Stimulated activated memory B cell treated with anti-CD40 and anti-IgM and Interleukin-4, amounts not matched to agents 10 μg/mL and 1 μg/mL and 100 μg/mL, for 72 hours (primary cell): Measurements from ENCODE around the gene CYP2C9.
"Not testable (repeated sequence)": the region's sequence is repeated elsewhere in the genome, so short reads cannot be mapped to it uniquely, and the experiment has no call there.

Source experiments
- ATAC-seq: fragments of 150-1000 bp; cut with Tn5 transposase; 2 replicates; pipeline ENCODE4 v1.10.0; 2021
- H3K27ac Mint-ChIP-seq: one replicate; pipeline ENCODE4 v1.8.0; 2022; ENCODE audit warnings: mild to moderate bottlenecking, mixed read lengths
- H3K27me3 Mint-ChIP-seq: one replicate; pipeline ENCODE4 v1.8.0; 2022; ENCODE audit warnings: mixed read lengths
- H3K36me3 Mint-ChIP-seq: one replicate; pipeline ENCODE4 v1.8.0; 2022; ENCODE audit warnings: mixed read lengths
- H3K4me1 Mint-ChIP-seq: one replicate; pipeline ENCODE4 v1.8.0; 2022; ENCODE audit warnings: mixed read lengths
- H3K4me3 Mint-ChIP-seq: one replicate; pipeline ENCODE4 v1.8.0; 2022; ENCODE audit warnings: mild to moderate bottlenecking, moderate library complexity, mixed read lengths
- H3K9me3 Mint-ChIP-seq: one replicate; pipeline ENCODE4 v1.8.0; 2022; ENCODE audit warnings: mixed read lengths

The CYP2C9 gene

DNA sequence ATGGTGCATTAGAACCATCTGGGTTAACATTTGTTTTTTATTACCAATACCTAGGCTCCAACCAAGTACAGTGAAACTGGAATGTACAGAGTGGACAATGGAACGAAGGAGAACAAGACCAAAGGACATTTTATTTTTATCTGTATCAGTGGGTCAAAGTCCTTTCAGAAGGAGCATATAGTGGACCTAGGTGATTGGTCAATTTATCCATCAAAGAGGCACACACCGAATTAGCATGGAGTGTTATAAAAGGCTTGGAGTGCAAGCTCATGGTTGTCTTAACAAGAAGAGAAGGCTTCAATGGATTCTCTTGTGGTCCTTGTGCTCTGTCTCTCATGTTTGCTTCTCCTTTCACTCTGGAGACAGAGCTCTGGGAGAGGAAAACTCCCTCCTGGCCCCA lies at the start of gene CYP2C9:
TSS of gene CYP2C9 (plus strand) at position 276 of the 400 bp plus-strand sequence. CDS start at position 301, 25 bp downstream.
- ATAC-seq: no peak
- Mint-ChIP-seq H3K4me1 (no peaks in the 10 kb centered on the region), H3K27ac (no peak within 1 kb of the TSS), H3K4me3 (no peak within 1 kb of the TSS), H3K27me3 (no peaks in the 10 kb centered on the region), H3K9me3 (peaks cover 17% of the 10 kb centered on the region), H3K36me3 (no peaks in the 10 kb centered on the region)

DNA sequence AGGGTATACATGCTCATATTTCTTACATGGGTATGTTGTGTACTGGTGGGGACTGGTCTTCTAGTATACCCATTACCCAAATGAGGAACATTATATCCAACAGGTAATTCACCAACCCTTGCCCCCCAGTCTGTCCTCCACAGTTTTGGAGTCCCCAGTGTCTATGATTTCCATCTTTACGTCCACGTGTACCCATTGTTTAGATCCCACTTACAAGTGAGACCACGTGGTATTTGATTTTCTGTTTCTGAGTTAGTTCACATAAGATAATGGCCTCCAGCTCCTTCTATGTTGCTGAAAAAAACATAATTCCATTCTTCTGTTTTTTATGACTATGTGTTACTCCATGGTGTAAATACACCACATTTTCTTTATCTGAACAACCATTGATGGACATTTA lies 49.3 kb upstream of the CYP2C9 start:
- ATAC-seq: no peak
- Mint-ChIP-seq H3K4me3 (no peak overlapping the region), H3K27ac (no peak overlapping the region), H3K4me1 (no peaks in the 10 kb centered on the region), H3K9me3 (peaks cover 2% of the 10 kb centered on the region), H3K36me3 (no peaks in the 10 kb centered on the region), H3K27me3 (no peaks in the 10 kb centered on the region)

- Mint-ChIP-seq H3K36me3 (no peaks in the 10 kb centered on the region), H3K4me3 (no peak overlapping the region), H3K9me3 (peaks cover 2% of the 10 kb centered on the region), H3K27ac (no peak overlapping the region), H3K27me3 (no peaks in the 10 kb centered on the region), H3K4me1 (no peaks in the 10 kb centered on the region)
- no peak for ATAC-seq
Observed at GRCh38 chr10:94890264-94891022, 48.0 kb upstream of the CYP2C9 start.

DNA sequence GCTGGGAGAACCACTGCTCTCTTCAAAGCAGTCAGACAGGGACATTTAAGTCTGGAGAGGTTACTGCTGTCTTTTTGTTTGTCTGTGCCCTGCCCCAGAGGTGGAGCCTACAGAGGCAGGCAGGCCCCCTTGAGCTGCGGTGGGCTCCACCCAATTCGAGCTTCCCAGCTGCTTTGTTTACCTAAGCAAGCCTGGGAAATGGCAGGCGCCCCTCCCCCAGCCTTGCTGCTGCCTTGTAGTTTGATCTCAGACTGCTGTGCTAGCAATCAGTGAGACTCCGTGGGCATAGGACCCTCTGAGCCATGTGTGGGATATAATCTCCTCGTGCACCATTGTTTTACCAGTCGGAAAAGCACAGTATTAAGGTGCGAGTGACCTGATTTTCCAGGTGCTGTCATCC lies 40.0 kb upstream of the CYP2C9 start:
- H3K27ac Mint-ChIP-seq, H3K27me3 Mint-ChIP-seq, H3K4me1 Mint-ChIP-seq, H3K36me3 Mint-ChIP-seq, ATAC-seq, H3K4me3 Mint-ChIP-seq: not testable (repeated sequence)
- H3K9me3 Mint-ChIP-seq: peaks cover 11% of the 10 kb centered on the region

DNA sequence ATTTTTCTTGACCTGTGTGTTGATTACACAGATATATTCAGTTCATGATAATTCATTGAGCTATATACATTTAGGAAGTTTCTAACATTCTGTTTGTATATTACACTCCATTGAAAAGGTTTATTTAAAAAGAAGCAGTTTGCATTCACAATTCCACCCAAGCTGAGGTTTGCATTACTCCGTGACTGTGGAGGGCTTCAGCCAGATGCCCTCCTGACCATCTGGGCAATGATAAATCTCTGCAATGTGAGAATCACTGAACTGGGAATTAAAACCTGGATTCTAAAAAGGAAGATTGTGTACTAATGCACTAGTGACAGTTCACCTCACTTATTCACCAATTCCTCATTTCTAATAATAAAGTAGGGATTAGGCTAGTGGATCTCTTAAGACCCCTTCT lies 36.4 kb upstream of the CYP2C9 start:
- Mint-ChIP-seq H3K27me3 (no peaks in the 10 kb centered on the region), H3K9me3 (peaks cover 7% of the 10 kb centered on the region), H3K4me1 (no peaks in the 10 kb centered on the region), H3K27ac (no peak overlapping the region), H3K36me3 (no peaks in the 10 kb centered on the region), H3K4me3 (no peak overlapping the region)
- no peak for ATAC-seq

- no peaks in the 10 kb centered on the region for H3K4me1 Mint-ChIP-seq
- H3K36me3 Mint-ChIP-seq: no peaks in the 10 kb centered on the region
- no peak overlapping the region for H3K27ac Mint-ChIP-seq
- H3K4me3 Mint-ChIP-seq: no peak overlapping the region
- peaks cover 5% of the 10 kb centered on the region for H3K9me3 Mint-ChIP-seq
- no peak for ATAC-seq
- H3K27me3 Mint-ChIP-seq: no peaks in the 10 kb centered on the region
Observed at GRCh38 chr10:94902570-94902969, 35.9 kb upstream of the CYP2C9 start.

GRCh38 chr10:94904506-94905148 lies 33.8 kb upstream of the CYP2C9 start:
- not testable (repeated sequence) for H3K27ac Mint-ChIP-seq, H3K9me3 Mint-ChIP-seq, H3K4me1 Mint-ChIP-seq, H3K27me3 Mint-ChIP-seq, H3K36me3 Mint-ChIP-seq, ATAC-seq, H3K4me3 Mint-ChIP-seq

DNA sequence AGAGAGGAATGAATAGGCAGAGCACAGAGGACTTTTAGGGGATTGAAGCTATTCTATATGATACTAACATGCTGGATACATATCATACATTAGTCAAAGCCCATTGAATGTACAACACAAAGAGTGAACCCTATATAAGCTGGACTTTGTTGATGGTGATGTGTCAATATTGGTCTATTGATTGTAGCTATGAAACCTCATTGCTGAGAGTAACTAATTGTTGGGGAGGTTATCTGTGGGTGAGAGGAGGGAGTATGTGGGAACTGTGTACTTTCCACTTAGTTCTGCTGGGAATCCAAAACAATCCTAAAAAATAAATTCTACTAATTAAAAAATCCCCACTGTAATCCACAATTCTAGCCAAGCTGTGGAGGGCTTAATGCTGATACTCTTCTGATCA lies 22.0 kb upstream of the CYP2C9 start:
- H3K9me3 Mint-ChIP-seq: peaks cover 11% of the 10 kb centered on the region
- no peaks in the 10 kb centered on the region for H3K27me3 Mint-ChIP-seq
- no peaks in the 10 kb centered on the region for H3K36me3 Mint-ChIP-seq
- no peaks in the 10 kb centered on the region for H3K4me1 Mint-ChIP-seq
- no peak overlapping the region for H3K27ac Mint-ChIP-seq
- no peak overlapping the region for H3K4me3 Mint-ChIP-seq
- ATAC-seq: no peak

GRCh38 chr10:94936721-94937120 lies 1.7 kb upstream of the CYP2C9 start:
- ATAC-seq: no peak
- Mint-ChIP-seq H3K27ac (no peak overlapping the region), H3K27me3 (no peaks in the 10 kb centered on the region), H3K9me3 (peaks cover 10% of the 10 kb centered on the region), H3K4me1 (no peaks in the 10 kb centered on the region), H3K4me3 (no peak overlapping the region), H3K36me3 (no peaks in the 10 kb centered on the region)

DNA sequence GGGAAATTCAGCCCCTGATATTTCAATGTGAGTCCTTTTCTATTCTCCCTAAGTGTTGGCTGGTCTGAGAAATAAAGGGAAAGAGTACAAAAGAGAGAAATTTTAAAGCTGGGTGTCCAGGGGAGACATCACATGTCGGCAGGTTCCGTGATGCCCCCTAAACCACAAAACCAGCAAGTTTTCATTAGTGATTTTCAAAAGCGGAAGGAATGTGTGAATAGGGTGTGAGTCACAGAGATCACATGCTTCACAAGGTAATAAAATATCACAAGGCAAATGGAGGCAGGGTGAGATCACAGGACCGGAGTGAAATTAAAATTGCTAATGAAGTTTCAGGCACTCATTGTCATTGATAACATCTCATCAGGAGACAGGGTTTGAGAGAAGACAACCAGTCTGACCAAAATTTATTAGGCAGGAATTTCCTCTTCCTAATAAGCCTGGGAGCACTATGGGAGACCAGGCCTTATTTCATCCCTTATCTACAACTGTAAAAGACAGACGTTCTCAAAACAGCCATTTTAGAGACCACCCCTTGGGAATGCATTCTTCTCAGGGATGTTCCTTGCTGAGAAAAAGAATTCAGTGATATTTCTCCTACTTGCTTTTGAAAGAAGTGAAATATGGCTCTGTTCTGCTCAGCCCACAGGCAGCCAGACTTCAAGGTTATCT lies 5.1 kb downstream of the CYP2C9 start:
- H3K9me3 Mint-ChIP-seq: peaks cover 15% of the 10 kb centered on the region
- H3K36me3 Mint-ChIP-seq, H3K27ac Mint-ChIP-seq, H3K4me3 Mint-ChIP-seq, ATAC-seq, H3K4me1 Mint-ChIP-seq, H3K27me3 Mint-ChIP-seq: not testable (repeated sequence)

DNA sequence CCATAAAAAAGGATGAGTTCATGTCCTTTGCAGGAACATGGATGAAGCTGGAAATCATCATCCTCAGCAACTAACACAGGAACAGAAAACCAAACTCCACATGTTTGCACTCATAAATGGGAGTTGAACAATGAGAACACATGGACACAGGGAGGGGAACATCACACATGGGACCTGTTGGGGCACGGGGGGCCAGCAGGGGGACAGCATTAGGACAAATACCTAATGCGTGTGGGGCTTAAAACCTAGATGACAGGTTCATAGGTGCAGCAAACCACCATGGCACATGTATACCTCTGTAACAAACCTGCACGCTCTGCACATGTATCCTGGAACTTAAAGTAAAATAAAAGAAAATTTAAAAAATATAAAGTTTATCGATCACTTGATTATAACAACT lies 7.7 kb downstream of the CYP2C9 start:
- H3K36me3 Mint-ChIP-seq, ATAC-seq, H3K4me3 Mint-ChIP-seq, H3K4me1 Mint-ChIP-seq, H3K27me3 Mint-ChIP-seq, H3K27ac Mint-ChIP-seq: not testable (repeated sequence)
- peaks cover 15% of the 10 kb centered on the region for H3K9me3 Mint-ChIP-seq

DNA sequence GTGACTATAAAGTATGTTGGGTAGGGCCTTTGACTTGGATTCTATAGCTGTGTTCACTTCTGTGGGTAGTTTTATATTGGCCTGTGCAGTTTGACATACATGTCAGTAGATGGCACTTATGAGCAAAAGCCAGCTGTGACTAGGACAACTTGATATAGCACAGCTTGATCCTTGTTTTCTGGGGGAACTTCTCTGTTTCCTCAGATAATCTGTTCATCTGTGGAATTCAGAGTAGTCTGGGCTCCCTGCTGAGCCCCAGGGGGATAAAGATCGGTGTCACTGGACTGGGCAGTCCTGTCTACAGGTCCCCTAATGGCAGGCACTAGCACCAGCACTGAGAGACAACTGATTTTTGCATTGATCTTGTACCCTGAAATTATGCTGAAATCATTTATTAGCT lies 25.4 kb downstream of the CYP2C9 start:
- Mint-ChIP-seq H3K36me3 (no peaks in the 10 kb centered on the region), H3K27me3 (peaks cover 19% of the 10 kb centered on the region), H3K27ac (no peak overlapping the region), H3K4me3 (no peak overlapping the region), H3K4me1 (no peaks in the 10 kb centered on the region), H3K9me3 (peaks cover 5% of the 10 kb centered on the region)
- ATAC-seq: no peak

- Mint-ChIP-seq H3K9me3 (peaks cover 9% of the 10 kb centered on the region), H3K4me3 (no peak overlapping the region), H3K4me1 (no peaks in the 10 kb centered on the region), H3K27me3 (peaks cover 21% of the 10 kb centered on the region), H3K27ac (no peak overlapping the region), H3K36me3 (no peaks in the 10 kb centered on the region)
- ATAC-seq: no peak
Observed at GRCh38 chr10:94983555-94983954, 45.1 kb downstream of the CYP2C9 start.

- peaks cover 10% of the 10 kb centered on the region for H3K9me3 Mint-ChIP-seq
- H3K27ac Mint-ChIP-seq: no peak overlapping the region
- H3K36me3 Mint-ChIP-seq: no peaks in the 10 kb centered on the region
- H3K4me3 Mint-ChIP-seq: no peak overlapping the region
- no peak for ATAC-seq
- no peaks in the 10 kb centered on the region for H3K4me1 Mint-ChIP-seq
- no peaks in the 10 kb centered on the region for H3K27me3 Mint-ChIP-seq
Observed at GRCh38 chr10:94989192-94989591, 50.7 kb downstream of the CYP2C9 start.

- H3K9me3 Mint-ChIP-seq: peaks cover 10% of the 10 kb centered on the region
- ATAC-seq: no peak
- no peak overlapping the region for H3K27ac Mint-ChIP-seq
- H3K4me3 Mint-ChIP-seq: no peak overlapping the region
- no peaks in the 10 kb centered on the region for H3K36me3 Mint-ChIP-seq
- H3K4me1 Mint-ChIP-seq: no peaks in the 10 kb centered on the region
- no peaks in the 10 kb centered on the region for H3K27me3 Mint-ChIP-seq
Observed at GRCh38 chr10:94991243-94991888, 52.9 kb downstream of the CYP2C9 start.
